ENCODE measurements around the gene SDCCAG8.

The SDCCAG8 gene

GRCh38 chr1:243312952-243313634, 57.3 kb downstream of the SDCCAG8 start:
- no peaks in the 10 kb centered on the region for H3K27me3 ChIP-seq (ENCODE audit: control insufficient read depth, insufficient read depth, low read length)
- H3K27ac ChIP-seq = no peak overlapping the region
- H3K79me2 ChIP-seq = no peaks in the 10 kb centered on the region
- H3K9me3 ChIP-seq (ENCODE audit: control insufficient read depth, low read length) = no peaks in the 10 kb centered on the region
- H3K4me1 ChIP-seq = no peaks in the 10 kb centered on the region
- no peaks in the 10 kb centered on the region for H3K36me3 ChIP-seq (ENCODE audit: control insufficient read depth, insufficient read depth, low read length)
- no peak for TF ChIP-seq CTCF (IDR thresholded peaks at IDR 0.05)
- H3K4me2 ChIP-seq (ENCODE audit: low read length) = no peak overlapping the region
- no peak overlapping the region for H3K4me3 ChIP-seq (ENCODE audit: low read depth, low read length)
- no peak overlapping the region for H3K9ac ChIP-seq
- no peak overlapping the region for H2AFZ ChIP-seq

GRCh38 chr1:243313635-243314536, 58.0 kb downstream of the SDCCAG8 start:
- Histone ChIP-seq H3K4me2 (ENCODE audit: low read length) (no peak overlapping the region), H3K4me3 (ENCODE audit: low read depth, low read length) (no peak overlapping the region), H3K4me1 (no peaks in the 10 kb centered on the region), H3K9ac (no peak overlapping the region), H3K36me3 (ENCODE audit: control insufficient read depth, insufficient read depth, low read length) (no peaks in the 10 kb centered on the region), H3K9me3 (ENCODE audit: control insufficient read depth, low read length) (no peaks in the 10 kb centered on the region), H3K27ac (no peak overlapping the region), H3K79me2 (no peaks in the 10 kb centered on the region), H3K27me3 (ENCODE audit: control insufficient read depth, insufficient read depth, low read length) (no peaks in the 10 kb centered on the region), H2AFZ (no peak overlapping the region)
- TF ChIP-seq CTCF (IDR thresholded peaks at IDR 0.05) = no peak

- no peaks in the 10 kb centered on the region for H3K9me3 ChIP-seq (ENCODE audit: control insufficient read depth, low read length)
- no peaks in the 10 kb centered on the region for H3K27me3 ChIP-seq (ENCODE audit: control insufficient read depth, insufficient read depth, low read length)
- TF ChIP-seq CTCF (IDR thresholded peaks at IDR 0.05) = no peak
- H3K4me1 ChIP-seq = no peaks in the 10 kb centered on the region
- H3K79me2 ChIP-seq = no peaks in the 10 kb centered on the region
- H3K36me3 ChIP-seq (ENCODE audit: control insufficient read depth, insufficient read depth, low read length) = no peaks in the 10 kb centered on the region
- H3K9ac ChIP-seq = no peak overlapping the region
- H2AFZ ChIP-seq = no peak overlapping the region
- H3K4me2 ChIP-seq (ENCODE audit: low read length) = no peak overlapping the region
- no peak overlapping the region for H3K4me3 ChIP-seq (ENCODE audit: low read depth, low read length)
- H3K27ac ChIP-seq = no peak overlapping the region
These were observed 59.6 kb downstream of the SDCCAG8 start for GRCh38 chr1:243315455-243315854.

GRCh38 chr1:243315893-243316292, 60.1 kb downstream of the SDCCAG8 start:
- no peak overlapping the region for H2AFZ ChIP-seq
- H3K4me1 ChIP-seq = no peaks in the 10 kb centered on the region
- no peaks in the 10 kb centered on the region for H3K27me3 ChIP-seq (ENCODE audit: control insufficient read depth, insufficient read depth, low read length)
- no peaks in the 10 kb centered on the region for H3K79me2 ChIP-seq
- H3K4me2 ChIP-seq (ENCODE audit: low read length) = no peak overlapping the region
- H3K27ac ChIP-seq = no peak overlapping the region
- no peaks in the 10 kb centered on the region for H3K9me3 ChIP-seq (ENCODE audit: control insufficient read depth, low read length)
- no peak for TF ChIP-seq CTCF (IDR thresholded peaks at IDR 0.05)
- H3K9ac ChIP-seq = no peak overlapping the region
- no peaks in the 10 kb centered on the region for H3K36me3 ChIP-seq (ENCODE audit: control insufficient read depth, insufficient read depth, low read length)
- H3K4me3 ChIP-seq (ENCODE audit: low read depth, low read length) = no peak overlapping the region
